ENCODE results near the gene RBFOX1.

RBFOX1 gene

GRCh38 chr16:7391694-7392093 lies 59.0 kb downstream of the RBFOX1 start:
- no peak overlapping the region for H3K4me3 ChIP-seq (replicated peaks; ENCODE audit: low read depth, low read length)
- no peak for TF ChIP-seq CTCF (IDR thresholded peaks at IDR 0.05; ENCODE audit: low read length, missing control alignments)
- no peak for DNase-seq (ENCODE audit: low read depth)

GRCh38 chr16:7392206-7392605 lies 59.6 kb downstream of the RBFOX1 start:
- no peak for TF ChIP-seq CTCF (IDR thresholded peaks at IDR 0.05; ENCODE audit: low read length, missing control alignments)
- H3K4me3 ChIP-seq (replicated peaks; ENCODE audit: low read depth, low read length): no peak overlapping the region
- DNase-seq (ENCODE audit: low read depth): no peak

GRCh38 chr16:7393680-7394079 lies 61.0 kb downstream of the RBFOX1 start:
- no peak for DNase-seq (ENCODE audit: low read depth)
- TF ChIP-seq CTCF (IDR thresholded peaks at IDR 0.05; ENCODE audit: low read length, missing control alignments): no peak

GRCh38 chr16:7394720-7395336 lies 62.2 kb downstream of the RBFOX1 start:
- no peak overlapping the region for H3K4me3 ChIP-seq (replicated peaks; ENCODE audit: low read depth, low read length)
- TF ChIP-seq CTCF (IDR thresholded peaks at IDR 0.05; ENCODE audit: low read length, missing control alignments): no peak
- DNase-seq (ENCODE audit: low read depth): no peak

More at GRCh38 chr16:7393680-7394079, 61.0 kb downstream of the RBFOX1 start:
- no peak overlapping the region for H3K4me3 ChIP-seq (replicated peaks; ENCODE audit: low read depth, low read length)

GRCh38 chr16:7397901-7398300 lies 65.3 kb downstream of the RBFOX1 start:
- no peak overlapping the region for H3K4me3 ChIP-seq (replicated peaks; ENCODE audit: low read depth, low read length)
- TF ChIP-seq CTCF (IDR thresholded peaks at IDR 0.05; ENCODE audit: low read length, missing control alignments): no peak
- peak; percentile 0 for DNase-seq (ENCODE audit: low read depth)

- H3K4me3 ChIP-seq (replicated peaks; ENCODE audit: low read depth, low read length): no peak overlapping the region
- TF ChIP-seq CTCF (IDR thresholded peaks at IDR 0.05; ENCODE audit: low read length, missing control alignments): no peak
- DNase-seq (ENCODE audit: low read depth): no peak
Observed at GRCh38 chr16:7398536-7398935, 65.9 kb downstream of the RBFOX1 start.

- no peak for DNase-seq (ENCODE audit: low read depth)
- TF ChIP-seq CTCF (IDR thresholded peaks at IDR 0.05; ENCODE audit: low read length, missing control alignments): no peak
- no peak overlapping the region for H3K4me3 ChIP-seq (replicated peaks; ENCODE audit: low read depth, low read length)
Observed at GRCh38 chr16:7399296-7399695, 66.7 kb downstream of the RBFOX1 start.

Data from fibroblast of pulmonary artery (primary cell).